H9 (cell line): ENCODE measurements around the gene RASSF7. TPM values are rescaled to one million over a fixed set of nuclear protein-coding genes. Genes with fewer than 3 reads are reported as not detected.

Experiments used
- DNase-seq: peaks from one replicate; pipeline ENCODE4 v3.0.0-alpha.2; 2017
- H2AFZ ChIP-seq: one replicate; pipeline ENCODE4 v1.6.1; 2013; ENCODE audit warnings: mild to moderate bottlenecking, low read length, control low read depth, moderate library complexity
- H2AK5ac ChIP-seq: 2 replicates; pipeline ENCODE4 v1.6.1; 2013; ENCODE audit warnings: low read length, control low read depth, mixed read lengths; ENCODE audit not compliant: insufficient read length
- H2BK120ac ChIP-seq: one replicate; pipeline ENCODE4 v1.6.1; 2013; ENCODE audit warnings: low read depth, mild to moderate bottlenecking, low read length, control low read depth, inconsistent platforms; ENCODE audit not compliant: poor library complexity, severe bottlenecking
- H2BK12ac ChIP-seq: 2 replicates; pipeline ENCODE4 v1.6.1; 2013; ENCODE audit warnings: low read length, control low read depth, mixed read lengths, low read depth; ENCODE audit not compliant: insufficient read length
- H2BK15ac ChIP-seq: 2 replicates; pipeline ENCODE4 v1.6.1; 2013; ENCODE audit warnings: low read depth, low read length, control low read depth
- H2BK20ac ChIP-seq: one replicate; pipeline ENCODE4 v1.6.1; 2013; ENCODE audit warnings: low read depth, mild to moderate bottlenecking, low read length, control low read depth, inconsistent platforms; ENCODE audit not compliant: poor library complexity, severe bottlenecking
- H2BK5ac ChIP-seq: 2 replicates; pipeline ENCODE4 v1.6.1; 2013; ENCODE audit warnings: low read length, control low read depth, mixed read lengths; ENCODE audit not compliant: insufficient read length
- H3K14ac ChIP-seq: 2 replicates; pipeline ENCODE4 v1.6.1; 2013; ENCODE audit warnings: low read length, control low read depth; ENCODE audit not compliant: insufficient read depth
- H3K18ac ChIP-seq: 2 replicates; pipeline ENCODE4 v1.6.1; 2013; ENCODE audit warnings: low read depth, mild to moderate bottlenecking, mixed read lengths, low read length, control low read depth; ENCODE audit not compliant: insufficient read length
- H3K23ac ChIP-seq: 2 replicates; pipeline ENCODE4 v1.6.1; 2013; ENCODE audit warnings: low read length, control low read depth, mixed read lengths, low read depth; ENCODE audit not compliant: insufficient read length
- H3K23me2 ChIP-seq: 2 replicates; pipeline ENCODE4 v1.6.1; 2013; ENCODE audit warnings: low read depth, mild to moderate bottlenecking, mixed read lengths, low read length, control low read depth; ENCODE audit not compliant: insufficient read length, poor library complexity, severe bottlenecking
- H3K27ac ChIP-seq: 2 replicates; pipeline ENCODE4 v1.5.1; 2013; ENCODE audit warnings: low read length, control low read depth, mixed read lengths, low read depth; ENCODE audit not compliant: insufficient read length
- H3K27me3 ChIP-seq: 2 replicates; pipeline ENCODE4 v1.6.1; 2013; ENCODE audit warnings: low read length, control low read depth, inconsistent platforms; ENCODE audit not compliant: insufficient read depth
- H3K4ac ChIP-seq: 2 replicates; pipeline ENCODE4 v1.6.1; 2013; ENCODE audit warnings: low read depth, mild to moderate bottlenecking, control low read depth, inconsistent platforms, low read length, moderate library complexity
- H3K4me1 ChIP-seq: 2 replicates; pipeline ENCODE4 v1.6.1; 2013; ENCODE audit warnings: low read length, control low read depth, inconsistent platforms; ENCODE audit not compliant: insufficient read depth
- H3K4me2 ChIP-seq: 2 replicates; pipeline ENCODE4 v1.6.1; 2013; ENCODE audit warnings: low read length, control low read depth, mixed read lengths; ENCODE audit not compliant: insufficient read length, insufficient read depth
- H3K56ac ChIP-seq: 2 replicates; pipeline ENCODE4 v1.6.1; 2013; ENCODE audit warnings: low read depth, mild to moderate bottlenecking, mixed read lengths, low read length, control low read depth; ENCODE audit not compliant: insufficient read length
- H3K79me1 ChIP-seq: 2 replicates; pipeline ENCODE4 v1.6.1; 2013; ENCODE audit warnings: low read depth, mild to moderate bottlenecking, moderate library complexity, low read length, control low read depth, inconsistent platforms; ENCODE audit not compliant: insufficient read depth, poor library complexity, severe bottlenecking
- H3K79me2 ChIP-seq: 2 replicates; pipeline ENCODE4 v1.6.1; 2013; ENCODE audit warnings: low read length, control low read depth, inconsistent platforms; ENCODE audit not compliant: insufficient read depth
- H3K9ac ChIP-seq: 2 replicates; pipeline ENCODE4 v1.6.1; 2013; ENCODE audit warnings: low read length, control low read depth, mixed read lengths; ENCODE audit not compliant: insufficient read length; ENCODE audit errors: extremely low read depth
- H3K9me3 ChIP-seq: one replicate; pipeline ENCODE4 v1.6.1; 2013; ENCODE audit warnings: low read depth, low read length, inconsistent platforms; ENCODE audit not compliant: control insufficient read depth
- H3T11ph ChIP-seq: one replicate; pipeline ENCODE4 v1.6.1; 2013; ENCODE audit warnings: mild to moderate bottlenecking, low read length, control low read depth, inconsistent platforms
- H4K20me1 ChIP-seq: one replicate; pipeline ENCODE4 v1.6.1; 2013; ENCODE audit not compliant: control insufficient read depth, insufficient read length, insufficient read depth
- H4K5ac ChIP-seq: 2 replicates; pipeline ENCODE4 v1.6.1; 2013; ENCODE audit warnings: low read depth, mild to moderate bottlenecking, mixed read lengths, low read length, control low read depth; ENCODE audit not compliant: insufficient read length
- H4K8ac ChIP-seq: replicated peaks from 2 replicates; pipeline ENCODE4 v1.6.1; 2013; ENCODE audit warnings: low read length, control low read depth, mixed read lengths, low read depth; ENCODE audit not compliant: insufficient read length
- H4K91ac ChIP-seq: 2 replicates; pipeline ENCODE4 v1.6.1; 2013; ENCODE audit warnings: low read depth, mild to moderate bottlenecking, moderate library complexity, mixed read lengths, low read length, control low read depth; ENCODE audit not compliant: insufficient read length
- H3K27ac Mint-ChIP-seq, 3 experiments: 2 replicates in 2 of 3; 3 replicates in 1 of 3; pipeline ENCODE4 v1.8.0; 2020 to 2021; ENCODE audit warnings: mixed read lengths in 3 of 3, mild to moderate bottlenecking in 1 of 3, moderate library complexity in 1 of 3
- H3K27me3 Mint-ChIP-seq: 2 replicates; pipeline ENCODE4 v1.8.0; 2021; ENCODE audit warnings: low read depth, mild to moderate bottlenecking, moderate library complexity, mixed read lengths
- H3K36me3 Mint-ChIP-seq, 3 experiments: 2 replicates in 2 of 3; 3 replicates in 1 of 3; pipeline ENCODE4 v1.8.0; 2020 to 2021; ENCODE audit warnings: low read depth in 3 of 3, mixed read lengths in 3 of 3; ENCODE audit not compliant: insufficient read depth in 1 of 3
- H3K4me1 Mint-ChIP-seq, 2 experiments: 2 replicates each; pipeline ENCODE4 v1.8.0; 2020; ENCODE audit warnings: mixed read lengths in 2 of 2
- H3K4me3 Mint-ChIP-seq, 2 experiments: 2 replicates in 1 of 2; 3 replicates in 1 of 2; pipeline ENCODE4 v1.8.0; 2020 to 2021; ENCODE audit warnings: mild to moderate bottlenecking in 2 of 2, mixed read lengths in 2 of 2, moderate library complexity in 1 of 2
- H3K9me3 Mint-ChIP-seq, 2 experiments: 2 replicates in 1 of 2; 3 replicates in 1 of 2; pipeline ENCODE4 v1.8.0; 2020; ENCODE audit warnings: mild to moderate bottlenecking in 2 of 2, mixed read lengths in 2 of 2, moderate library complexity in 1 of 2
- CTCF ChIP-seq: fragments of 200-600 bp; sonication (generic); conservative IDR thresholded peaks from 3 replicates; pipeline ENCODE4 v1.8.0; 2021; ENCODE audit warnings: antibody characterized with exemption, mild to moderate bottlenecking
- WGBS: extraction: QIAGEN DNeasy Blood & Tissue Kit; methylation state at CpG from one replicate; pipeline ENCODE4 v1.1.7; 2013; ENCODE audit warnings: missing lambda C conversion rate, low lambda C conversion rate, mixed read lengths; ENCODE audit not compliant: insufficient read length; ENCODE audit errors: extremely low coverage; 5-methylcytosine and 5-hydroxymethylcytosine counted together
- total RNA-seq: library from RNA; stranded (reverse); gene quantifications from 2 replicates; pipeline ENCODE4 v1.2.1, GENCODE V29; 2021

RASSF7 gene
- total RNA-seq, 1 experiment from 2014 or later: 26.3 TPM

GRCh38 chr11:529728-530411 is 30.9 kb upstream of the RASSF7 start:
- Histone ChIP-seq H3K4ac (no peak overlapping the region), H3K27ac (no peak overlapping the region), H4K91ac (no peak overlapping the region), H2BK120ac (no peak overlapping the region), H2BK20ac (no peak overlapping the region), H3K27me3 (no peaks in the 10 kb centered on the region), H3K56ac (no peak overlapping the region), H3K79me2 (no peaks in the 10 kb centered on the region), H2AK5ac (no peak overlapping the region), H2BK5ac (no peak overlapping the region), H4K5ac (no peak overlapping the region), H3K4me1 (no peaks in the 10 kb centered on the region), H4K20me1 (no peaks in the 10 kb centered on the region), H3K23me2 (peaks cover 4% of the 10 kb centered on the region), H2BK15ac (no peak overlapping the region; the same call in 1 of the 2 replicates), H3T11ph (no peak overlapping the region), H2BK12ac (no peak overlapping the region), H3K23ac (no peak overlapping the region), H3K18ac (no peak overlapping the region), H3K9ac (no peak overlapping the region), H3K9me3 (no peaks in the 10 kb centered on the region), H3K14ac (no peak overlapping the region), H3K4me2 (no peak overlapping the region), H3K79me1 (no peaks in the 10 kb centered on the region), H4K8ac (no peak overlapping the region), H2AFZ (no peak overlapping the region)
- H3K27me3 Mint-ChIP-seq: peaks cover 2% of the 10 kb centered on the region
- H3K36me3 Mint-ChIP-seq: peaks cover 5 to 18% (median 10%) of the 10 kb centered on the region in 3 experiments; a peak in 5 of 7 replicates
- WGBS: no CpG with 5 or more reads among the region's 18 CpGs
- no peaks in the 10 kb centered on the region for H3K9me3 Mint-ChIP-seq
- DNase-seq: no peak
- no peaks in the 10 kb centered on the region for H3K4me1 Mint-ChIP-seq
- H3K4me3 Mint-ChIP-seq: peak overlapping the region in 1 of 2 experiments; percentile 35; a peak in 1 of 5 replicates
- no peak overlapping the region; a peak in 1 of 7 replicates for H3K27ac Mint-ChIP-seq
- TF ChIP-seq CTCF: no peak
